HG03521 (cell line): Measurements from ENCODE around the gene SMYD3.
"Not testable (repeated sequence)": the region's sequence is repeated elsewhere in the genome, so short reads cannot be mapped to it uniquely, and the experiment has no call there.

Experiments used
- ATAC-seq: cut with Tn5 transposase; IDR thresholded peaks from one replicate; pipeline ENCODE4 v1.9.1; 2021; ENCODE audit warnings: mild to moderate bottlenecking, moderate library complexity; ENCODE audit not compliant: unreplicated experiment

Gene SMYD3

DNA sequence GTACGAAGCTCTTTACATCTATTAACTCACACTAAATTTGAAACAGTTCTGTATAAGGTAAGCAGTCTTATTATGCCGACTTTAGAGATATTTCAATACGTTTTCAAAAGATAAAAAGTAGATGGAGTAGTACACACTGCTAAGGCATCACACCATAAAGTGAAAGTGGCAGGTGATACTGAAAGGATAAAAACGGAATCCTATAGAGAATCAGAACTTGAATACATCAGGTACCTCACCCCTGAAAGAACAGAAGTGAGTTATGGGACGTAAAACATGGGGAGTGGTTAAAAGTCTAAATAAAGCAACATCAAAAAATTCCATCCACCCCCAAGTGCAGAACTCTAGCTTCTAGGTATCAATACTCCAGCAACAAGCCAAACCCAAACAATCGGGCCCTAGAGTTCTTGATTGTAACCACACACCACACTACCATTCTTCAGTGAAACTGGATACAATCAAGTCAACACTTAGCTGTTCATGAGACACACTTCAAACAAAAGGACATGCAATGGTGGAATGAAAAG is 142.6 kb downstream of the SMYD3 start:
- peak; percentile 79 for ATAC-seq

- not testable (repeated sequence) for ATAC-seq
These were observed 150.0 kb downstream of the SMYD3 start for GRCh38 chr1:246357014-246357598.

GRCh38 chr1:246355411-246356230 is 151.5 kb downstream of the SMYD3 start:
- no peak for ATAC-seq

DNA sequence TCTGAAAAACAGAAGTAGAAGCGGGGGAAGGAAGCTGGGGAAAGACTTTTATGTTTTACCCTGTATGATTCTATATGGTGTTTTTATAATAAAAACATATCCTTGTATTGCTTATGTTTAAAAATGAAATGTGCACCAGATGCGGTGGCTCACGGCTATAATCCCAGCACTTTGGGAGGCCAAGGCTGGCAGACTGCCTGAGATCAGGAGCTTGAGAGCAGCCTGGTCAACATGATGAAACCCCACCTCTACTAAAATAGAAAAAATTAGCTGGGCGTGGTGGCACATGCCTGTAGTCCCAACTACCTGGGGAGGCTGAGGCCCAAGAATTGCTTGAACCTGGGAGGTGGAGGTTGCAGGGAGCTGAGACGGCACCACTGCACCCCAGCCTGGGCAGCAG is 155.4 kb downstream of the SMYD3 start:
- no peak for ATAC-seq

GRCh38 chr1:246350745-246351144 is 156.3 kb downstream of the SMYD3 start:
- ATAC-seq = no peak

- no peak for ATAC-seq
These were observed 163.1 kb downstream of the SMYD3 start for GRCh38 chr1:246343937-246344336.

GRCh38 chr1:246343251-246343650 is 163.8 kb downstream of the SMYD3 start:
- no peak for ATAC-seq

- ATAC-seq = peak; percentile 62
These were observed 168.5 kb downstream of the SMYD3 start for GRCh38 chr1:246338546-246338945.

DNA sequence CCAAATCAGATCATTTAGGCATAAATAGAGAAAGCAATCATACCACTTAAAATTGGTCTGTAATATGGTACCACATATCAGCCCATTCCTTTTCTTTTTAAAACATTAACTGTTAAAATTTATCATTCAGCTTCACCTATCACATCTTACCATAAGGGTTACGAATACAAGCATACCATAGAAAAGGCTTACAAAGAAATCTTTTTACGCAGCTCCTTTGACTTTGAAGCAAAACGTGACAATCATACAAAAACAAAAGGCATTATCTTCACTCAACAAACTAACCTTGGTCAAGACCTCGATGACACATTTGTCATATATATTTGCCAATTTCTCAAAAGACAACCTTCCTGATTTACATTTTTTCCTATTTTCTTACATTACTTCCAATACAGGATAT is 169.0 kb downstream of the SMYD3 start:
- ATAC-seq = no peak

DNA sequence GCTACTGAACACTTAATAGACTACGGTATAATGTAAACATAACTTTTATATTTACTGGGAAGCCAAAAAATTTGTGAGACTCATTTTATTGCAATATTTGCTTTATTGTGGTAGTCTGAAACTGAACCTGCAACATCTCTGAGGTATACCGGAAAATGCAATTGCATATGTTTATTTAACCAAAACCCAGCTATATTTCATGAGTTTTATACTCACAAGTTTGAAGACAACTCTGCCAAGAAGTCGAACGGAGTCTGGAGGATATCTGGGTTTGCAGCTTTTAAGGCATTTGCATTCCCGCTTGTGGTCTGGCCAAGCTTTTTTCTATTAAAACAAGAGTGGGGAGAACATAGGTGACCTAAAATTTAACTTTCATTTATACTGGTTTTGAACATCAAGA is 171.9 kb downstream of the SMYD3 start:
- no peak for ATAC-seq

GRCh38 chr1:246333855-246334254 is 173.2 kb downstream of the SMYD3 start:
- no peak for ATAC-seq

GRCh38 chr1:246332078-246332477 is 175.0 kb downstream of the SMYD3 start:
- ATAC-seq = no peak

DNA sequence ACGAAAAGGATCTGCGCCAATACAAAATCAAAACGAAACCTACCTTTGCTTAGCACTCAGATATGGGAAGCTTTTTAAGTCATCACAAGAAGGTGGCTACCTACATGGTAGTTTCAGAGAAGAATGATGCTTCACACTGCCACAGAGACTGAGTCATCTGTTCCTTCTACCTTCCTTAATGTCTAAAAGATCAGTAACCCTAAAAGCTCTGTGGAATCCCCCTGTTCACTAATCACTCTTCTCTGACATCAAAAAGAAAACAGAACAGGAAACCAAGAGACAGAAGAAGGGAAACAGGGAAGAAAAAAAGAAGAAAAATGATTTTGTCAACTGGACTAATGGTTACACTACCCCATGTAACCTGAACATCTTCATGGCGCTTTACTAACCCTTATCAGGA is 177.2 kb downstream of the SMYD3 start:
- peak; percentile 97 for ATAC-seq

DNA sequence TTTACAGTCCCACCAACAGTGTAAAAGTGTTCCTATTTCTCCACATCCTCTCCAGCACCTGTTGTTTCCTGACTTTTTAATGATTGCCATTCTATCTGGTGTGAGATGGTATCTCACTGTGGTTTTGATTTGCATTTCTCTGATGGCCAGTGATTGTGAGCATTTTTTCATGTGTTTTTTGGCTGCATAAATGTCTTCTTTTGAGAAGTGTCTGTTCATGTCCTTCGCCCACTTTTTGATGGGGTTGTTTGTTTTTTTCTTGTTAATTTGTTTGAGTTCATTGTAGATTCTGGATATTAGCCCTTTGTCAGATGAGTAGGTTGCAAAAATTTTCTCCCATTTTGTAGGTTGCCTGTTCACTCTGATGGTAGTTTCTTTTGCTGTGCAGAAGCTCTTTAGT is 177.8 kb downstream of the SMYD3 start:
- ATAC-seq = not testable (repeated sequence)

DNA sequence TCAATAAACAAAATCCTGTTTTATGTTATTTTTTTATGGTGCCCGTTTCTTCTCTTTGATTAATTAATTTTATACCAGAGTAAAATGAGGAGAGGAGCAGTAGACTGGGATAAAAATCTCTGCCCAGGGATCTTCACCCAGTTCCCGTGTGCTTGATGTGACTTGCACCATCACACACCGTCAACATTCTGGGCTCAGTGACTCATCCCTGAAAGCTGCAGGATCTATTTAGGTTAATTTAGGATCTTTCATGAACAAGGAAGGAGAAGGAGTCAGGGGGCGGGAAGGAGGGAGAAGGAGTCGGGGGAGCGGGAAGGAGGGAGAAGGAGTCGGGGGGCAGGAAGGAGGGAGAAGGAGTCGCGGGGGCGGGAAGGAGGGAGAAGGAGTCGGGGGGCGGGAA is 182.4 kb downstream of the SMYD3 start:
- no peak for ATAC-seq

GRCh38 chr1:246324033-246324432 is 183.0 kb downstream of the SMYD3 start:
- not testable (repeated sequence) for ATAC-seq

DNA sequence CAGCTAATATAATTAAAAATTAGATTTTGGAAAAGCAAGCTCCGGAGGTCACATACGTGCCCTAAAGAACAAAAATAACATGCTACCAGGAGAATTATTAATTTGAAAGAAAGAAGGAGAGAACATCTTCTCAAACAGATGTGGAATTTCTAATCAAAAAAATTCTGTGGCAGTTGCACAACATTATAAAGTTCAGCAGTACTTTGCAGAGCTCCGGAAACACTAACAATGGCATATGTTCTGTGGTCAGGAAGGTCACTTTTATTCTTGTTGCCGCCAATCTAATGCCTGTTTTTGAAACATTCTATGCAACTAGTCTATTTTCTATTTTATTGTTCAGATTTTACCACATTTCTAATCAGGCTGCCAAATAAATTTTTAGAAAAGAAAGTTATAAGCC is 186.8 kb downstream of the SMYD3 start:
- no peak for ATAC-seq

GRCh38 chr1:246319083-246319714 is 187.9 kb downstream of the SMYD3 start:
- ATAC-seq = no peak

- no peak for ATAC-seq
These were observed 188.5 kb downstream of the SMYD3 start for GRCh38 chr1:246318622-246319021.

GRCh38 chr1:246318036-246318359 is 189.1 kb downstream of the SMYD3 start:
- no peak for ATAC-seq

DNA sequence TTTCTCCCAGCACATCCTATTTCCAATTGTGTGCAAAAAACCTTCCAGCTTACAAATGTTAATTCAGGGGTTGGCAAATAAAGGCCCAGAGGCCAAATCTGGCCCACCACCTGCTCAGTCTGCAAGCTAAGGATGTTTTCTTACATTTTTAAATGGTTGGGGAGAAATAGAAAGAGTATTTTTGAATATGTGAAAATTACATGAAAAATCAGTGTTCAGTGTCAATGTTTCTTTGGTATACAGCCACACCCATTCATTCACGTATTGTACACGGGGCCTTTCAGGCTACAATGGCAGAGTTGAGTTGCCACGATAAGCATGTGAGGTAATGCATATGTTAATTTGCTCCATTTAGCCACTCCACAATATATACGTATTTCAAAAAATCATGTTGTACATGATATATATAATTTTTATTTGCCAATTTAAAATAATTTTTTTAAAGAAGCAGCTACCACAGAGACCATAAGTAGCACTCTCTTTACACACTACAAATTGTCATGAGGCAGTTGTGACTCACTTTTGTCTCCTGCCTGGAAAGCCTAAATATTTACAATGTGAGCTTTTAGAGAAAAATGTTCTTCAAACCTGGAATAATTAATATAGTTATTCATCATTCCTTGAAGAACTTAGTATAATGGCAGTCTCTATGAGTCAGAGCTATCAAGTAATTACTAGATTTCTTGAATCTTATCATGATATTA is 189.6 kb downstream of the SMYD3 start:
- no peak for ATAC-seq
